Measurements from ENCODE around the gene S100A8. TPM values are rescaled to one million over a fixed set of nuclear protein-coding genes. Genes with fewer than 3 reads are reported as not detected.

S100A8 gene
- total RNA-seq, 3 donors from 2014 or later (not counting 1 experiment from before 2014, with no cell fraction given): 1.8 to 220 (median 75.8) TPM

DNA sequence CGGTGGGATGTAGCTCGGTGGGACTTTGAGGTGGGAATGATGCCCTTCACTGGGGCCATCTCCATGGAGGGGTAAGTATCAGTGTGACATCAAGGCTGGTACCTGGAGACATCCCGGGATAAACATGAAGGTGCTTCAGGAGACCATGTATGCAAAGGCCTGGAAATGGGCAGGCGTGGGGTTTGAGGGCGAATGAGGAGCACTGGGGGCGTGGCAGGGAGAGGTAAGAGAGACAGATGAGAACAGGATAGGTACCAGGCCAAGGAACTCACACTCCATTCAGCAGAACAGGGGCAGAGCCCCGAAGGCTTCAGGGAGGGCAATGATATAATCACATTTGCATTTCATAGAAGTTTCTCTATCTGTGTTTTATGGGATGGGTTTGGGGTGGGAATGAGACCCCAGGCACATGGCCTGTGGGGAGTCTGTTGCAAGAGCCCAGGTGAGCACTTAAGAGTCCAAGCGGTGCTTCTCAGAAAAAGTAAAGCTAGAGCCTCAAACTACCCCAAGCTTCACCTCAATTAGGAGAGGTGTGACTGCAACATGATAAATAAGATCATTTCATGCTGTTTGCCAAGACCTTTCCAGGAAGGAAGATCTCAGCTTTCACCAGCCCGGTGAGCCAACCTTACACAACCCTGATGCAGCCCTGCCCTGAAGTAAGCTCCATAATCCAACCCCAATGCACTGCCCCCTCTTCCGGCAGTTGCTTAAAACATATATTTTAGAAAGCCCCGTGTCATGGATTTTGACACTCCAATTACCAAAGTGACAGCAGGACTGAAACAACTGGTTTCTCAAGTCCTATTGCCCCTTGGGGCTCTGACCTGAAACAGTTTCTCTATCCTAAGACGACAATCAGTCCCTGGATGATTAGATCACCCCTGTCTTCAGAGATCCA, 25.9 kb downstream of the S100A8 start:
- TF ChIP-seq, protein P1, sequence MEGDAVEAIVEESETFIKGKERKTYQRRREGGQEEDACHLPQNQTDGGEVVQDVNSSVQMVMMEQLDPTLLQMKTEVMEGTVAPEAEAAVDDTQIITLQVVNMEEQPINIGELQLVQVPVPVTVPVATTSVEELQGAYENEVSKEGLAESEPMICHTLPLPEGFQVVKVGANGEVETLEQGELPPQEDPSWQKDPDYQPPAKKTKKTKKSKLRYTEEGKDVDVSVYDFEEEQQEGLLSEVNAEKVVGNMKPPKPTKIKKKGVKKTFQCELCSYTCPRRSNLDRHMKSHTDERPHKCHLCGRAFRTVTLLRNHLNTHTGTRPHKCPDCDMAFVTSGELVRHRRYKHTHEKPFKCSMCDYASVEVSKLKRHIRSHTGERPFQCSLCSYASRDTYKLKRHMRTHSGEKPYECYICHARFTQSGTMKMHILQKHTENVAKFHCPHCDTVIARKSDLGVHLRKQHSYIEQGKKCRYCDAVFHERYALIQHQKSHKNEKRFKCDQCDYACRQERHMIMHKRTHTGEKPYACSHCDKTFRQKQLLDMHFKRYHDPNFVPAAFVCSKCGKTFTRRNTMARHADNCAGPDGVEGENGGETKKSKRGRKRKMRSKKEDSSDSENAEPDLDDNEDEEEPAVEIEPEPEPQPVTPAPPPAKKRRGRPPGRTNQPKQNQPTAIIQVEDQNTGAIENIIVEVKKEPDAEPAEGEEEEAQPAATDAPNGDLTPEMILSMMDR (IDR thresholded peaks at IDR 0.05): no peak
- H3K4me3 ChIP-seq (ENCODE audit: low read length): no peak overlapping the region
- Mint-ChIP-seq H3K4me3 (no peak overlapping the region), H3K27me3 (ENCODE audit: low read depth in 2 of 2) (peaks cover 9 to 20% of the 10 kb centered on the region in 2 donors), H3K27ac (no peak overlapping the region), H3K36me3 (no peaks in the 10 kb centered on the region), H3K4me1 (no peaks in the 10 kb centered on the region), H3K9me3 (no peaks in the 10 kb centered on the region)
- H3K36me3 ChIP-seq (ENCODE audit: control insufficient read depth, insufficient read depth, low read length): no peaks in the 10 kb centered on the region
- no peak for DNase-seq
- no peaks in the 10 kb centered on the region for H3K9me3 ChIP-seq (ENCODE audit: control insufficient read depth, insufficient read depth, low read length)
- no peak for ATAC-seq
- H3K27ac ChIP-seq (ENCODE audit: low read length): no peak overlapping the region
- H3K27me3 ChIP-seq (ENCODE audit: control insufficient read depth, insufficient read depth, low read length): no peaks in the 10 kb centered on the region
- intact Hi-C loops (cut with micrococcal nuclease): no loop called here
- 83% methylated on average over 11 of the region's 12 CpGs for WGBS (ENCODE audit: insufficient coverage)
- H3K4me1 ChIP-seq (ENCODE audit: control insufficient read depth, insufficient read depth, low read length): no peaks in the 10 kb centered on the region

DNA sequence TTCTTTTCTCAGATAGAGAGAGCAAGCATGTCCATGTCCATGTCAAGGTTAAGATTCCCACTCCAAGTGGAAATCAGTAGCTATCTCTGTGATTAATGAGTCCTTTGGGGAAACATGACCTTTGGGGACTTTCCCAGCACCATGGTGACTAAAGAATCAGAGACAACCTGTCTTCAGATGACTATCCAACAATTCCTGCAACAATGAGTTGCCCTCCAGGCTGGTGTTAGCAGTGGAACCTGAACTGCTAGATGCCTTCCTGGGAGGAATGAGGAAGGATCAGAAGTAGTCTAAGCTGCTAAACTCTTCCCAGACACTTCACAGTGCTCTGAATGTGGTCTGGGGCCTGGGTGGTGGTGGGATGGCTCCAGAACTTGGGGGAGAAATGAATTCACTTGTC, 26.7 kb downstream of the S100A8 start:
- Histone ChIP-seq H3K36me3 (ENCODE audit: control insufficient read depth, insufficient read depth, low read length) (no peaks in the 10 kb centered on the region), H3K4me3 (ENCODE audit: low read length) (no peak overlapping the region), H3K9me3 (ENCODE audit: control insufficient read depth, insufficient read depth, low read length) (no peaks in the 10 kb centered on the region), H3K4me1 (ENCODE audit: control insufficient read depth, insufficient read depth, low read length) (no peaks in the 10 kb centered on the region), H3K27me3 (ENCODE audit: control insufficient read depth, insufficient read depth, low read length) (no peaks in the 10 kb centered on the region), H3K27ac (ENCODE audit: low read length) (no peak overlapping the region)
- Mint-ChIP-seq H3K27me3 (ENCODE audit: low read depth in 2 of 2) (peaks cover 6 to 18% of the 10 kb centered on the region in 2 donors), H3K36me3 (no peaks in the 10 kb centered on the region), H3K9me3 (no peaks in the 10 kb centered on the region), H3K4me1 (no peaks in the 10 kb centered on the region), H3K4me3 (no peak overlapping the region), H3K27ac (no peak overlapping the region)
- no peak for ATAC-seq
- intact Hi-C loops (cut with micrococcal nuclease): no loop called here
- no peak for DNase-seq
- TF ChIP-seq, protein P1 (IDR thresholded peaks at IDR 0.05): no peak

DNA sequence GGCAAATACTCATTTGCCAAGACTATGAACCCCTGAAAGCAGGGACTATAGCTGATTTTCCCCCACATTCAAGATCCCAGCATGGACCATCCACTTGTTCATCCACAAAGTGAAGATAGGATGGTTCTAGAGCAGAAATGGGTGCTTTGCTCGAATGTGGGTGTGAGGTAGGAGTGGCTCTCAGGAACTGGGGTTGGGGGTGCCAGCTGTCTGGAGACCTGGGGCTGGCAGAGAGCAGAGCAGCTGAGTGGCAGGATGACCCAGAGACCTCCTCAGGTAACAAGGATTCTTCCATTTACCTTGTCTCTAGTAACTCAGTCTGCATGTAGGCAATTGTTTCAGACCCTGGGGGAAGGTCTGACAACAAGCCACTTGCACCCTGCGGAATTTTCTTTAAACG, 27.2 kb downstream of the S100A8 start:
- DNase-seq (no peak), ATAC-seq (no peak)
- no peaks in the 10 kb centered on the region for H3K9me3 Mint-ChIP-seq
- Histone ChIP-seq H3K36me3 (ENCODE audit: control insufficient read depth, insufficient read depth, low read length) (no peaks in the 10 kb centered on the region), H3K9me3 (ENCODE audit: control insufficient read depth, insufficient read depth, low read length) (no peaks in the 10 kb centered on the region), H3K4me1 (ENCODE audit: control insufficient read depth, insufficient read depth, low read length) (no peaks in the 10 kb centered on the region), H3K27ac (ENCODE audit: low read length) (no peak overlapping the region), H3K27me3 (ENCODE audit: control insufficient read depth, insufficient read depth, low read length) (no peaks in the 10 kb centered on the region), H3K4me3 (ENCODE audit: low read length) (no peak overlapping the region)
- H3K4me1 Mint-ChIP-seq: no peaks in the 10 kb centered on the region
- WGBS (ENCODE audit: insufficient coverage): 79% methylated on average over 1 of the region's 3 CpGs
- intact Hi-C loops (cut with micrococcal nuclease): no loop called here
- no peaks in the 10 kb centered on the region for H3K36me3 Mint-ChIP-seq
- no peak overlapping the region for H3K4me3 Mint-ChIP-seq
- TF ChIP-seq, protein P1 (IDR thresholded peaks at IDR 0.05): no peak
- no peak overlapping the region for H3K27ac Mint-ChIP-seq
- H3K27me3 Mint-ChIP-seq (ENCODE audit: low read depth in 2 of 2): peaks cover 6 to 18% of the 10 kb centered on the region in 2 donors
